Measurements from ENCODE around the gene CMTM2. TPM values are rescaled to one million over a fixed set of nuclear protein-coding genes. Genes with fewer than 3 reads are reported as not detected.

CMTM2 gene
- total RNA-seq, 4 donors from 2014 or later = not detected

GRCh38 chr16:66566051-66566901 is 13.0 kb upstream of the CMTM2 start, which contains the start of gene CMTM1:
CMTM1 (plus strand) TSS chr16:66566439; CDS start chr16:66566514, 75 bp downstream.
- TF ChIP-seq CTCF (IDR thresholded peaks at IDR 0.05; ENCODE audit: low read depth) = no peak

- TF ChIP-seq CTCF (IDR thresholded peaks at IDR 0.05; ENCODE audit: low read depth) = no peak
These were observed 10.9 kb upstream of the CMTM2 start for GRCh38 chr16:66568355-66568754.

- TF ChIP-seq CTCF (IDR thresholded peaks at IDR 0.05; ENCODE audit: low read depth) = no peak
These were observed 10.1 kb upstream of the CMTM2 start for GRCh38 chr16:66569131-66569530.

GRCh38 chr16:66569827-66570405 is 9.3 kb upstream of the CMTM2 start:
- TF ChIP-seq CTCF (IDR thresholded peaks at IDR 0.05; ENCODE audit: low read depth) = no peak

- TF ChIP-seq CTCF (IDR thresholded peaks at IDR 0.05; ENCODE audit: low read depth) = no peak
These were observed 6.9 kb upstream of the CMTM2 start for GRCh38 chr16:66572356-66572755.

- no peak for TF ChIP-seq CTCF (IDR thresholded peaks at IDR 0.05; ENCODE audit: low read depth)
These were observed 5.2 kb upstream of the CMTM2 start for GRCh38 chr16:66574081-66574480.

GRCh38 chr16:66574531-66574930 is 4.7 kb upstream of the CMTM2 start:
- TF ChIP-seq CTCF (IDR thresholded peaks at IDR 0.05; ENCODE audit: low read depth) = no peak

Data from subcutaneous adipose tissue (tissue), 4 donors.